ENCODE data around the gene CCDC77.
"Not testable (repeated sequence)": the region's sequence is repeated elsewhere in the genome, so short reads cannot be mapped to it uniquely, and the experiment has no call there.

Gene CCDC77

DNA sequence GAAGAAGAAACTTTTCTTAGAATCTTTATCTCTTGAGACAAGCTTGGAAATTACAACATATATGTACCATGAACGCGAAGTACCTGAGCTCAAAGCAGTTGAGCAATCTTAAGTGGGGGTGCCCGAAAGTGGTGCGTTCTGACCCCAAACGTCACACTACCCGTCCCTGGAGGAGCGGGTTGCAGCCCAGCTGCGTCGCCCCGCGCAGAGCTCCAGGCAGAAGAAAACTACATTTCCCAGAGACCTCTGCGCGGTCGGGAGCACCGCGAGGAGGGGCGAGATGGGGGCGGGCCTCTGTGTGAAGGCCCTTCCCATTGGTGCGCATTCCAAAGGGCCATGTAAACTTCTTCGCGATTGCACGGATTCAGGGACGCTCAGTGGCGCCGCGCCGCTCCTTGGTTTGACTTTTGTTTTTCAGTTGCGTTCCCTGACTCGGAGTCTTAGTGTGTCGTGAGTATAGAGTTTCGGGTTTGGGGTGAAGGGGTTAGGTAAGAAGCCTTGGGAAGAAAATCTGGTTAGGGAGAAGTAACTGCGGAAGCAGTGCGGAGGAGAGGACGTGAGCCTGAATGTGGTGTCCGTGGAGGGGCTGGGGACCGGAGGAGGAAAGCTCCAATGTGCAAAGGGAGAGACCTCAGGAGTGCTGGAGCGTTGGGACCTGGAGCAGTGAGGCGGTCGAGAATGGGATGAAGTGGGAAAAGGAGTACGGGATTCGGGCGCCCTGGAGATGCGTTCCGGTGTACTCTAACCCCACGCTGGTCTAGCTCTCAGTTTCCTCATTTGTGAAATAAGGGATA lies at the start of gene CCDC77:
Gene CCDC77, plus strand, starts transcription at position 410 of the 794 bp plus-strand sequence. CDS start 7,740 bp downstream, outside the sequence.
- DNase-seq, result peak; percentile 96

GRCh38 chr12:356276-356988 lies 45.0 kb upstream of the CCDC77 start:
- DNase-seq, result no peak

DNA sequence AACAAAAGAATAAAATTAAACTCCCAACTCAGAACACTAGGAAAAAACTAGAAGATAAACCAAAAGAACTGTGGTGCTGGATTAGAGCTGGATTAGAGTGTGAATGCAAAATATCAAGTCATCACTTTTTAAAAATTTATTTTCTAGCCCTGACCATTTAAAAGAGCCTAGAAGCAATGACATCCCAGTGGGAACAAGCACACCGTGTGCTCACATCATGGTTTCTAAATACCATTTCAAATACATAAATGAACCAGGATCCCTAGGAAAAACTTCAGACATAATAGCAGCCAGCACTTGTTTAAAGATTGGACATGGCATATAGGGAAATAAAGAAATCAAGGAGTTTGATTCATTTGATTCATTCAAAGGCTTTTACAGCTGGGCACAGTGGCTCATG lies 42.4 kb upstream of the CCDC77 start:
- no peak for DNase-seq

DNA sequence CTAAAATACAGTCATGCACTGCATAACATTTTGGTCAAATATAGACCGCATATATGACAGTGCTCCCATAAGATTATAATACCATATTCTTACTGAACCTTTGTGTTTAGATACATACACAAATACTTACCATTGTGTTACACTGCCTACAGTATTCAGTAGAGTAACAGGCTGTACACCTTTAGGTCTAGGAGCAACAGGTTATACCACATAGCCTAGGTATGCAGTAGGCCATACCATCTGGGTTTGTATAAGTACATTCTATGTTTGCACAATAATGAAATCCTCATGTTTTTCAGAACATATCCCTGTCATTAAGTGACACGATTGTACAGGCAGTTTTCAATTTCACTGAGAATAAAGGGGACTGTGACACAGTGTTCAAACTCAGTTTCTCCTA lies 34.6 kb upstream of the CCDC77 start:
- no peak for DNase-seq

DNA sequence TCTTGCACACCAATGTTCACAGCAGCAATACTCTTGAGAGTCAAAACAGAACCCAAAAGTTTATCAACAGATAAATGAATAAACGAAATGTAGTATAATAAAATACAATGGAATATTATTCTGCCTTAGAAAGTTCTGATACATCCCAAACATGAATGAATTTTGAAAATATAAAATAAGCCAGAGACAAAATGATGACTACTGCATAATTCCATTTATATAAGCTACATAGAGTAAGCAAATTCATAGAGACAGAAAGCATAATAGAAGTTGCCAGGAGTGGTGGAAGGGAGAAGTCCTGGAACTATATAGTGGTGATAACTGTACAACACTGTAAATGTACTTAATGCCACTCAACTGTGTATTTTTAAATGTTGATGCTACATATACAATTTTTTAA lies 33.5 kb upstream of the CCDC77 start:
- no peak for DNase-seq

GRCh38 chr12:370739-371485 lies 30.5 kb upstream of the CCDC77 start:
- DNase-seq, result not testable (repeated sequence)

- DNase-seq, result no peak
Measured at GRCh38 chr12:386651-387050, 14.8 kb upstream of the CCDC77 start.

GRCh38 chr12:388012-388411 lies 13.4 kb upstream of the CCDC77 start:
- DNase-seq, result no peak

DNA sequence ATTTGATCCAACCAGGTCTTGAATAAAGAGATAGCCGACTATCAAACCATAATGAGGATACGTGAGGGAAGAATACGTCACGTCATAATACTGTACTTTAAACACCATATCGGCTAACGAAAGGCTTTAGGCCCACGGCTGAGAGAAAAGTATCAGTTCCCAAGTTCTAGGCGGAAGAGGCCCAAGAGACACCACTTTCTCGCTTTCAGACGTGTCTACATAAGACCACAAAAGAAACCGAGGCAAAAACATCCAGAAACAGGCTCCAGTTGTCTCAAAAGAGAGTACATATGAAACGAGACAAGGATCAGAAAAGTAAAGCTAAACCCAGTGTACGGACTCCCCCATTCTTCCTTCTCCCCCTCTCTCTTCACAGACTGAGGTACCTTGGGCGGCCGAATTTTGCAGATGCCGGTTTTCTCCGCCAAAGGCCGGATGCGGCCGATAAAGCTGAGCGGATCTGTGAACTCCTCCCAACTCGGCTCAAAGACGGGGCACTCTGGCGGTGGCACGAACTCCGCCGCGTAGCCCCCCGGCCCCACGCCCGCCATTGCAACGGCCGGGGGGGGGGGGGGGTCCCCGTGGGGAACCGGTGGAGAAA lies 12.8 kb upstream of the CCDC77 start:
- DNase-seq, result peak; percentile 47

DNA sequence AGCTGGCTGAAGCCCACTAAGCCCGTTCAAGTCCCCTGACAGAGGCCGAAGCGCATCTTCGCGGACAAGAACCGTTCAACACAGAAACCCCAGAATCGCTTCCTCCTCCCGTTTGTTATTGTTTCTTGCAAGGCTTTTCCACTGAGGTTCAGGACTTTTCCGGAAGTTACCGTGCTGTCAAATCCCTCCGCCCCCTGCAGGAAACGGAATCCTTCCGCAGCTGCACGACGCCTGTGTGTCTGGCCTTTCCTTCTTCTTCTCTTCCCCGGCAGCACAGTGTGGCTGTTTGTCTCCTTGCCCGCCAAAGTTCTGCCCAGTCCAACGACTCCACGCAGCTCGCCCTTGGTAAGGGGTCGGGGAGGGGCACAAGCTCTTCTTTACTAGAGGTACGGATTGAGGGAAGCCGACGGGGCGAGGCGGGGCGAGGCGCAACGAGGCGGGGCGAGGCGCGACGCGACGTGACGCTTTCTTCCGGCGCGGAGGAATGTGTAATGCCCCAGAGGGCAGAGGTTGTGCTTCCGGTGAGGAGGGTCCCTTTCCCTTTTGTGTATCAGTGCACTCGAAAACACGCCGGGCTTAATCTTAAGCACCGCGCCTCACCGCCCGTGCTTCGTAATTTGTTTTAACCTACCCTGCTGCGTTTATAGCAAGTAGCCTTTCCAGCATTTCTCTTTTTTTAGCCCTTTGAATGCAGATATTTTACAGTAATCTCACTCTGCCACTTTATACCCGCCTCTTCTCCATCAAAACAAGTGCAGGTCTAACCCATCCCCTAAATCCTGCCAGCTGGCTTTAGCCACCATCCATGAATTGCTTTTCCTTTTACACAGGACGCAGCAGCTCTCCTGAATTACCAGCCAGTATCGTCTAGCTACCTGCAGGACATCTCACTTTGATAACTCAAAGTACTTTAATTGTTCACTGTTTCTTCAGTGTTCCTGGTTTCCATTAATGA lies 12.0 kb upstream of the CCDC77 start, which contains the start of gene KDM5A:
Gene KDM5A, minus strand, starts transcription at position 179 of the 955 bp plus-strand sequence. CDS start 229 bp downstream, outside the sequence.
- peak; percentile 96 for DNase-seq

DNA sequence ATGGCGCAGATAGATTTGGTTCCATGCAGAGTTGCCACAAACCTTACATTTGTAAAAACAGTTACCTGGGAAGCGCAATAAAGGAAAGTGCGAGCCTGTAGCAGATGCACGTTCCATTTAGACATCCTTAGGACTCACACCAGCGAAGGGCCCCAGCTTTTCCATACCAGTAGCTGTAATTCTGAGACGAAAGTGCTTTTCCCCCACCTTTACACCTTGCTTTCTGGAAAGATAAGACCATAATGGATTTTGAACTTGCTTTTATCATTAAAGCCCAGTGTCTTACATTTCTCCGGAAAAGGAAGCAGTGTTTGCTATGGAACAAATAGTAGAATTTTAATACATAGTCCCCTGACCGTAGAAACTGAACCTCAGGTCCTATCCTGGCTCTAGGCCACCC lies 616 bp upstream of the CCDC77 start:
- no peak for DNase-seq

DNA sequence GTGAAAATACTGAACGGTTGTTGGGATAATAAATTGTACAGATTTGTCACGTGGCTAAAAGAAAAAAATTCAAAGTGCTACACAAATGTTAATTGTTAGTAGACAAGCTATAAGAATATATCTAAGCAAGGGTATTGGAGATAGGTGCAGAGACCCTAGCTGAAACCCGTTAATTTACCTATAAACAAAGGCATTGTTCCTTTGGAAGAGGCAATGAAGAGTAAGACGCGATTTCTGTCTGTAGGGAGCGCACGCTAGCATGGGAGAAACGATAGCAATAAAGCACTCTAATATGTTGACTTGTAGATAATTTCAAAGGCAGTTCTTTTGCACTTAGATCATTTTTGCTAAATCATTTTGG lies 565 bp downstream of the CCDC77 start:
- peak; percentile 64 for DNase-seq

DNA sequence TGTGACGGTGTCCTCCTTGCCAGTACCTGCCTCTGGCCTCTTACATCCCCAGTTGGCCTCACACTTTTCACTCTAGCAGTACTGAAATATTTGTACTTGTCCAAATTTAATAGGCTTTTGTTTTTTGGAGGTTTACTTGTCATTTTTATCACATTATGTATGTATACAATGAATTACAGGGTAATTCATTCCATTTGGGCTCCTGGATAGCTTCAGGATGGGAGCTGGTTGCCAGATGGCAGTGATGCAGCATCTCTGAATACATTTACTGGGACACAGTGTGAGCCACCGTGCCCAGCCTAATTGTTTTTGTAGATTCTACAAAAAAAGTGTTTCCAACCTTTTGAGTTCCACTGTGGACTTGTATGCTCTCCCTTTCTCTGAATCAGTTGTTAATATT lies 13.4 kb downstream of the CCDC77 start:
- DNase-seq, result no peak

DNA sequence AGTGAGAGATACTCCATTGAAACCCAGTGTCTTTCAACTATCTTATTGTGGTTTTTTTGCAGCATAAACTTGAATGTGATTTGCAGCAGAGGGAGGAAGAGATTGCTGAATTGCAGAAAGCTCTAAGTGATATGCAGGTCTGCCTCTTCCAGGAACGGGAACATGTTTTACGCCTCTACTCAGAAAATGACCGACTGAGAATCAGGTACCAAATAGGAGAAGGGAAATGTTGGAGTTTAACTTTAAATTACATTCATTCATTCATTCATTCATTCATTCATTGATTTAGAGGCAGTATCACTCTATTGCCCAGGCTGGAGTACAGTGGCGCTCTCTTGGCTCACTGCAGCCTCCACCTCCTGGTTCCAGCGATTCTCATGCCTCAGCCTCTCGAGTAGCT lies 17.0 kb downstream of the CCDC77 start:
- no peak for DNase-seq

GRCh38 chr12:422526-422925 lies 21.1 kb downstream of the CCDC77 start:
- no peak for DNase-seq

DNA sequence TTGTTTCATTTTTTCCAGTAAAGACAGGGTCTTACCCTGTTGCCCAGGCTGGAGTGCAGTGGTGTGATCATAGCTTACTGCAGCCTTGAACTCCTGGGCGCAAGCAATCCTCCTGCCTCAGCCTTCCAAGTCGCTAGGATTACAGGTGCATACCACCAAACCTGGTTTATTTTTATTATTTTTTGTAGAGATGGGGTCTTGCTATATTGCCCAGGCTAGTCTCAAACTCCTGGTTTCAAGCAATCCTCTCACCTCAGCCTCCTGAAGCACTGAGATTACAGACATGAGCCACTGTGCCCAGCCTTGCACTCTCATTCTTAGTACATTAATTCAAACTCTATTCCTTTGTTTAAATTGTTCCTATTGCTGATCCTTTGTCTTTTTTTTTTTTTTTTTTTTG lies 34.3 kb downstream of the CCDC77 start:
- not testable (repeated sequence) for DNase-seq

DNA sequence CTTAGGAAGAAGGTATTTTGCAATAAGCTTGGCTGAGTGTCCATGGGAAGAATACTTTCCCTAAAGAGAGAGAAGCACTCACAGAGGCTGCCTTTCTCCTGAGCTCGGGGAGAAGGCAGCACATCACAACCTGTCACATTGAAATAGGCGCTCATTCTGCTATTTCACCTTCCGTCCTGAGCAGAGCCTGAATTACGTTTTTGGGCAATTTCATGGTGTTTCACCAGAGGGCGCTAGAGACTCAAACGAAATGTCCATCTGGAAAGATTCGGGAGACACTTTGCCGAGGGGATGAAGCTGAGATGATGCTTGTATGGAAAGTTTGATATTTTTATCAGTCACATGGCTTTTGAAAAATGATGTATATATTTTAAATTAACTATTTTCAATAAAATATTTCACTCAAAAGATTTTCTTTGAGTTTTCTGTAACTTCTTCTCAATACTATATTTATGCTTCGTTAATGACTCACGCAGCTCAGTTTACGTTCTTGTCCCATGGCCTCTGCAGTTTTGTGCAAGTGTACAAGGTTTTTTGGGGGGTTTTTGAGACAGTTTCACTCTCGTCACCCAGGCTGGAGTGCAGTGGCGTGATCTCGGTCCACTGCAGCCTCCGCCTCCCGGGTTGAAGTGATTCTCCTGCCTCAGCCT lies 40.9 kb downstream of the CCDC77 start:
- peak; percentile 33 for DNase-seq

GRCh38 chr12:447141-447540 lies 45.7 kb downstream of the CCDC77 start:
- no peak for DNase-seq

GRCh38 chr12:449203-449602 lies 47.8 kb downstream of the CCDC77 start:
- no peak for DNase-seq

DNA sequence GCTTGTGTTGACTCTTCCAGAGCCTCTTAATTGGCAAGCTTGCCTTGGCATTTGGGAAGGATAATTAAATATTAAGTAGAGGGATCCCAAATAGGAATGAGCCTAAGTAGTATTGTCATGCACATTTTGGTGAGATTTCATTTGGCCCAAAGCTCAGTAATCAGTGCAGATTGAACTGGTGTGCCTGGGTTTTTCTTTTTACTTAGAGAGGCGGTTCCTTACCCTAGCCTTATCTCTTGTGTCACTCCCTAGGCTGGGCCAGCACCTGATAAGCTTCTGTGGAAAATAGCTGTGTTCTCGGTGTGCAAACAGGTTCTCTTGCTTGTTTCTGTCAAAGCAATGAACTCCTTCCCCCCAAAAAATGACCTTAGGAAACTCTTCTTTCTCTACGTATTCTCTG lies 49.0 kb downstream of the CCDC77 start:
- DNase-seq, result no peak

GRCh38 chr12:452667-453210 lies 51.3 kb downstream of the CCDC77 start:
- DNase-seq, result peak; percentile 73
